Muscle of leg (tissue), 16 donors: ENCODE results near the gene SMARCD2. TPM values are rescaled to one million over a fixed set of nuclear protein-coding genes. Genes with fewer than 3 reads are reported as not detected.
A peak's percentile ranks its signal among the peaks of the same experiment; 100 is the strongest.
"Not testable (repeated sequence)": the region's sequence is repeated elsewhere in the genome, so short reads cannot be mapped to it uniquely, and the experiment has no call there.

ENCODE experiments used
- DNase-seq: peaks from one replicate; pipeline ENCODE4 v3.0.0; 2013
- H3K27ac ChIP-seq: one replicate; pipeline ENCODE4 v1.5.1; 2013; ENCODE audit warnings: mild to moderate bottlenecking, low read length, control low read depth
- H3K27me3 ChIP-seq: one replicate; pipeline ENCODE4 v1.6.1; 2013; ENCODE audit warnings: low read length; ENCODE audit not compliant: control insufficient read depth, insufficient read depth
- H3K36me3 ChIP-seq: one replicate; pipeline ENCODE4 v1.6.1; 2013; ENCODE audit warnings: low read length; ENCODE audit not compliant: control insufficient read depth, insufficient read depth
- H3K4me1 ChIP-seq: one replicate; pipeline ENCODE4 v1.6.1; 2013; ENCODE audit warnings: low read length; ENCODE audit not compliant: control insufficient read depth, insufficient read depth
- H3K4me3 ChIP-seq: one replicate; pipeline ENCODE4 v1.5.1; 2013; ENCODE audit warnings: low read length, control low read depth
- H3K9me3 ChIP-seq: replicated peaks from 2 replicates; pipeline ENCODE4 v1.6.1; 2013; ENCODE audit warnings: low read depth, low read length; ENCODE audit not compliant: control insufficient read depth
- WGBS: methylation state at CpG from one replicate; pipeline ENCODE4 v1.1.5; 2013; ENCODE audit warnings: missing lambda C conversion rate; ENCODE audit not compliant: insufficient coverage; 5-methylcytosine and 5-hydroxymethylcytosine counted together
- long read RNA-seq, 11 donors: transcript quantifications; one replicate each; lab custom pipeline, GENCODE V29; 2026
- polyA plus RNA-seq, 8 donors: library from polyadenylated mRNA; unstranded; fragments of 120-200 nt; gene quantifications; one replicate each; pipeline versions ENCODE4 v1.2.1 to v1.2.3, GENCODE V29; 2013; ENCODE audit warnings: inconsistent platforms in 1 of 8, low replicate concordance in 1 of 8; ENCODE audit not compliant: insufficient read length in 8 of 8, insufficient read depth in 1 of 8
- total RNA-seq: library from RNA; stranded (reverse); fragments of 120-200 nt; gene quantifications from one replicate; pipeline ENCODE4 v1.2.4, GENCODE V29; 2013

SMARCD2 gene
- 39.1 TPM for total RNA-seq
- 10 to 100 TPM; 24.5 to 41.9 (median 31.7) TPM for polyA plus RNA-seq
- long read RNA-seq, donor 1, partial matches to known transcripts: 0 of 1 reads
- long read RNA-seq, donor 1, other reads (novel, unspliced or antisense): 0 of 1 reads
- long read RNA-seq, donor 2: 0 reads
- long read RNA-seq, donor 3, transcript SMARCD2-203 (13 exons, 2,716 nt): major isoform, 7 of 7 reads
- long read RNA-seq, donor 3, partial matches to known transcripts: 0 of 7 reads
- long read RNA-seq, donor 3, other reads (novel, unspliced or antisense): 0 of 7 reads
- long read RNA-seq, donor 4, partial matches to known transcripts: 0 of 4 reads
- long read RNA-seq, donor 4, other reads (novel, unspliced or antisense): 0 of 4 reads
- long read RNA-seq, donor 5, transcript SMARCD2-203 (13 exons, 2,716 nt): major isoform, 6 of 33 reads
- long read RNA-seq, donor 5, partial matches to known transcripts: 27 of 33 reads
- long read RNA-seq, donor 5, other reads (novel, unspliced or antisense): 0 of 33 reads
- long read RNA-seq, donor 6, partial matches to known transcripts: 0 of 2 reads
- long read RNA-seq, donor 6, other reads (novel, unspliced or antisense): 0 of 2 reads
- long read RNA-seq, donor 7, partial matches to known transcripts: 0 of 3 reads
- long read RNA-seq, donor 7, other reads (novel, unspliced or antisense): 0 of 3 reads
- long read RNA-seq, donor 8, partial matches to known transcripts: 0 of 1 reads
- long read RNA-seq, donor 8, other reads (novel, unspliced or antisense): 0 of 1 reads
- long read RNA-seq, donor 9, partial matches to known transcripts: 0 of 2 reads
- long read RNA-seq, donor 9, other reads (novel, unspliced or antisense): 0 of 2 reads
- long read RNA-seq, donor 10, partial matches to known transcripts: 0 of 1 reads
- long read RNA-seq, donor 10, other reads (novel, unspliced or antisense): 0 of 1 reads
- long read RNA-seq, donor 11: 0 reads

- peak within 1 kb of the TSS; percentile 91 for H3K4me3 ChIP-seq
- H3K27me3 ChIP-seq: no peaks in the 10 kb centered on the region
- H3K4me1 ChIP-seq: peaks cover 47% of the 10 kb centered on the region
- WGBS: under 1% methylated on average over 79 of the region's 92 CpGs
- H3K27ac ChIP-seq: peak within 1 kb of the TSS; percentile 93
- no peaks in the 10 kb centered on the region for H3K9me3 ChIP-seq
- peak; percentile 99 for DNase-seq
- H3K36me3 ChIP-seq: peaks cover 3% of the 10 kb centered on the region
Observed at GRCh38 chr17:63842540-63843386, at the start of gene SMARCD2. Gene SMARCD2 (minus strand): TSS chr17:63842685. CDS start chr17:63842674, 11 bp downstream.

GRCh38 chr17:63889026-63889848, 46.8 kb upstream of the SMARCD2 start:
- not testable (repeated sequence) for H3K4me1 ChIP-seq, H3K27me3 ChIP-seq, H3K27ac ChIP-seq, H3K4me3 ChIP-seq, H3K36me3 ChIP-seq, H3K9me3 ChIP-seq
- DNase-seq: peak; percentile 40
- WGBS: 30% methylated on average over 4 of the region's 13 CpGs

- not testable (repeated sequence) for H3K4me1 ChIP-seq, H3K4me3 ChIP-seq, DNase-seq, H3K27me3 ChIP-seq, H3K9me3 ChIP-seq, H3K27ac ChIP-seq, H3K36me3 ChIP-seq
- 94% methylated on average over 3 of the region's 11 CpGs for WGBS
Observed at GRCh38 chr17:63885119-63885518, 42.6 kb upstream of the SMARCD2 start.

GRCh38 chr17:63882626-63883126, 40.2 kb upstream of the SMARCD2 start:
- not testable (repeated sequence) for H3K9me3 ChIP-seq, H3K27ac ChIP-seq, H3K27me3 ChIP-seq, H3K36me3 ChIP-seq, H3K4me1 ChIP-seq, DNase-seq, H3K4me3 ChIP-seq
- 61% methylated on average over 2 of the region's 9 CpGs for WGBS

- no peak within 1 kb of the TSS for H3K27ac ChIP-seq
- H3K9me3 ChIP-seq: no peaks in the 10 kb centered on the region
- 57% methylated on average over 1 of the region's 15 CpGs for WGBS
- no peaks in the 10 kb centered on the region for H3K36me3 ChIP-seq
- DNase-seq: peak; percentile 33
- H3K27me3 ChIP-seq: no peaks in the 10 kb centered on the region
- no peaks in the 10 kb centered on the region for H3K4me1 ChIP-seq
- no peak within 1 kb of the TSS for H3K4me3 ChIP-seq
Observed at GRCh38 chr17:63881935-63882601, 39.6 kb upstream of the SMARCD2 start, which contains the start of gene GH2. Gene GH2 (minus strand): TSS chr17:63881944. CDS start chr17:63881801, 143 bp downstream.

GRCh38 chr17:63881337-63881736, 38.9 kb upstream of the SMARCD2 start:
- 38% methylated on average over 8 of the region's 11 CpGs for WGBS
- not testable (repeated sequence) for H3K4me3 ChIP-seq, H3K27ac ChIP-seq, DNase-seq, H3K36me3 ChIP-seq, H3K4me1 ChIP-seq, H3K27me3 ChIP-seq, H3K9me3 ChIP-seq

GRCh38 chr17:63880706-63881105, 38.2 kb upstream of the SMARCD2 start:
- DNase-seq: no peak
- Histone ChIP-seq H3K4me1 (no peaks in the 10 kb centered on the region), H3K36me3 (no peaks in the 10 kb centered on the region), H3K27me3 (no peaks in the 10 kb centered on the region), H3K9me3 (no peaks in the 10 kb centered on the region), H3K27ac (no peak overlapping the region), H3K4me3 (no peak overlapping the region)
- 86% methylated on average over 8 of the region's 12 CpGs for WGBS

GRCh38 chr17:63878413-63878812, 35.9 kb upstream of the SMARCD2 start:
- H3K36me3 ChIP-seq, H3K4me1 ChIP-seq, H3K27ac ChIP-seq, H3K27me3 ChIP-seq, H3K9me3 ChIP-seq, H3K4me3 ChIP-seq, DNase-seq: not testable (repeated sequence)
- 79% methylated on average over 6 of the region's 9 CpGs for WGBS
